Right kidney (tissue), 1 donor: ENCODE data around the gene KIAA1755.
"Not testable (repeated sequence)": the region's sequence is repeated elsewhere in the genome, so short reads cannot be mapped to it uniquely, and the experiment has no call there.

ENCODE experiments used
- DNase-seq: peaks from one replicate; pipeline ENCODE4 v3.0.0-alpha.2; 2016

KIAA1755 gene

DNA sequence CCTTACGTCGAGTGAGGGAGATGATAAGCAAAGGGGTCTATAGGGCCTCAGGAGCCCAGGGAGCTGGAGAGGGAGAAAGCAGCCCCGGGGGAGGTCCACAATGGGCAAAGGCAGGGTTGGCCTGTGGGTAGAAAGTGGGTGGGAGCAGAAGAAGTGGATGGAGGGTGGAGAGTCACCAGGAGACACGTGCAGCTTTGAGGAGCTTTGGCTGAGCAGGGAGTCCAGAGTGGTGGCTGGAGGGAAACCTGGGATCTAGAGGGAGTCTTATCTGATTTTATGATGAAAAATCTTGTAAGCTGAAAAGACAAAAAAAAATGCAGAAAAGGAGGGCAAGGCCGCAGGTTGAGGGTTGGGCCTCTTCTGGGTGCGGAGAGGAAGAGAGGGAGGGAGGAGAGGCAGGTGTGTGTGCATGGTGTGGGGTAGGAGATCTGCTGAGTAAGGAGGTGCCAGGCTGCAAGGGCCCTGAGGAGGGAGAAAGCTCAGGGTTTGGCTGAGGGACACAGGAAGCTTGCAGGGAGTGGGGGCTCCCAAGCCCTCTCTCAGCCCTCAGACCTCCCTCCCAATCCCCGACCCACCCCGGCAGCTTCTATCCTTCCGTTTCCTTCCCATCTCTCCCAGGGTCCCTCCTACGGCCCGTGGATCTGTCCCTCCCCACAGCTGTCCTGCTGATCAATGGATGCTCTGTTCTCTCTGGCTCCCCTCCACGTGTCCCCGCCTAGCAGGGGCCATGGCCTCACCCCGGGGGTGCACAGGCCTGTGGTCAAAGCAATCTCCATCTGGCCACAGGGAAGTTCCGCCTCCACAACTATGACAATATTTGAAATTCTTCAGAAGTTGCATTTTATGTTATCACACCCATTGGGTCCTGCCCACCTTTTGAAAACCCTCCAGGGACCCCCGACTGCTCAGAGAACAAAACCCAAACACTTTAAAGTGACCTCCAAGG lies 26.3 kb upstream of the KIAA1755 start:
- DNase-seq = no peak

DNA sequence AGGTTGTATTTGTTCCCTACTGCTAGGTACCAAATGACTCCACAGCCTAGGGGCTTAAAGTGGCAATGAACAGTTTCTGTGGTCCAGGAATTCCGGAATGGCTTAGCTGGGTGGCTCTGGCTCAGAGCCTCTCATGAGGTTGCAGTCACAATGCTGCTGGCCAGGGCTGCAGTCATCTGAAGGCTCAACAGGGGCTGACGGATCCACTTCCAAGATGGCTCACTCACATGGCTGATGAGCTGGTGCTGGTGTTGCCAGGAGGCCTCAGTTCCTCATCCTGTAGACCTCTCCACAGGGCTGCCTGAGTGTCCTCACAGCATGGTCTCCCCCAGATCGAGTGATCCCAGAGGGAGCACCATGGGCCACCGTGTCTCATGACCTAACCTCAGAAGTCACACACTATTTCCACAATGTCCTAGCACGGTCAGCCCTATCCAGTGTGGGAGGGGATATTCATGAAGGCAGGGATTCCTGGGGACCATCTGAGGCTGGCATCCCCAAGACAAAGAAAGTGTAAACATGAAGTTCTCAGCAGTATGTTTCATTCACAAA lies 24.4 kb upstream of the KIAA1755 start:
- DNase-seq = no peak

DNA sequence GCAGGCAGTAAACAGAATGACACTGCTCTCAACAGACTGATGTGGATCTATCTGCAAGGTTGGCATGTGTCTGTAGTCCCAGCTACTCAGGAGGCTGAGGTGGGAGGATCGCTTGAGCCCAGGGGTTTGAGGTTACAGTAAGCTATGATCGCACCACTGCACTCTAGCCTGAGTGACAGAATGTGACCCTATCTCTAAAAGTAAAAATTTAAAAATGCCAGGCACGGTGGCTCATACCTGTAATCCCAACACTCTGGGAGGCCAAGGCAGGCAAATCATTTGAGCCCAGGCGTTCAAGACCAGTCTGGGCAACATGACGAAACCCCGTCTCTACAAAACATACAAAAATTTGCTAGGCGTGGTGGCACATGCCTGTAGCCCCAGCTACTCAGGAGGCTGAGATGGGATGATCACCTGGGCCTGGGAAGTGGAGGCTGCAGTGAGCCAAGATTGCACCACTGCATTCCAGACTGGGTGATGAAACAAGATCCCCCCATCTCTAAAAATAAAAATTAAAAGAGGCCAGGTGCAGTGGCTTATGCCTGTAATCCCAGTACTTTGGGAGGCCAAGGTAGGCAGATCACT lies 23.6 kb upstream of the KIAA1755 start:
- not testable (repeated sequence) for DNase-seq

DNA sequence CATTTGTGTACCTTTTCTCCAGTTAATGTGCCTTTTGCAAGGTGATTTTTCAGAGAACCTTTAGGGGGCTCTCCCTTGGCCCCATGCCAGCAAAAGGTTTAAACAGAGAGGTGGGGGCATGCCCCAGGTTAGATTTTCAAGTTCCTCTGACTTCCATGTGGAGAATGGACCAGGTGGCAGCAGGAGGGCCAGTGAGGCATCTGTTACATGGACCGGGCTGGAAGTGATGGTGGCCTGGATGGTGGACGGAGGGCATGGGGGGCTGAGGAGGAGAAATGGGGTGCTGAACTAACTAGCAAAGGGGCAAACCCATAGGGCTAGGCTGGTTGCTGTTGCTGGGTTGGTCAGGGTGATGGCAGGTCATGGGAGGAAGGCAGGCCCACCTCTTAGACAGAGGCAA lies 22.7 kb upstream of the KIAA1755 start:
- no peak for DNase-seq

DNA sequence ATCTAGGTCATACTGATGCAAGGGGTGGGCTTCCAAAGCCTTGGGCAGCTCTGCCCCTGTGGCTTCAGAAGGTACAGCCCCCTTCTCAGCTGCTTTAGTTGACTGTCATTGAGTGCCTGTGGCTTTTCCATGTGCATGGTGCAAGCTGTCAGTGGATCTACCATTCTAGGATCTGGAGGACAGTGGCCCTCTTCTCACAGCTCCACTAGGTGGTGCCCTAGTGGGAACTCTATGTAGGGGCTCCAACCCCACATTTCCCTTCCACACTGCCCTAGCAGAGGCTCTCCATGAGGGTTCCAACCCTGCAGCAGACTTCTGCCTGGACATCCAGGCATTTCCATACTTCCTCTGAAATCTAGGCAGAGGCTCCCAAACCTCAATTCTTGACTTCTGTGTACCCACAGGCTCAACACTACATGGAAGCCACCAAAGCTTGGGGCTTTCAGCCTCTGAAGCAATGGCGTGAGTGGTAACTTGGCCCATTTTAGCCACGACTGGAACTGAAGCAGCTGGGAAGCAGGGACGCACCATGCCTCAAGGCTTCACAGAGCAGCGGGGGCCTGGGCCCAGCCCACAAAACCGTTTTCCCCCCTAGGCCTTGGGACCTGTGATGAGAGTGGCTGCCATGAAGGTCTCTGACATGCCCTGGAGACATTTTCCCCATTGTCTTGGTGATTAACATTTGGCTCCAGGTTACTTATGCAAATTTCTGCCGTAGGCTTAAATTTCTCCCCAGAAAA lies 20.8 kb upstream of the KIAA1755 start:
- not testable (repeated sequence) for DNase-seq

DNA sequence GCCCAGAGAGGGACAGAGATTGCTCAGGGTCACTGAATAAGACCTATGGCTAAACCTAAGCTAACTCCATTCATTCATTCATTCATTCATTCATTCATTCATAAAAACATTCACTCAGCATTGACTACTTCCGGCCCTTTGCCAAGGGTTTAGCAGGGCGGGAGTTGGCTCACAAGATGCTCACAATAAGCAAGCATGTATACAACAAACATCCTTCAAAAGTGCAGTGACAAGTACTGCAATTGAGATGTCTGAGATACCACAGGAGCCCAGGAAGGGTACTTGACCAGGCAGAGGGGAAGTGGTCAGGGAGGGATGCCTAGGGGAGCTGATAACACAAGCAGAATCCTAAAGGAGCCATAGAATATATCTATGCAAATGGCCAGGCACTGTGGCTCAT lies 18.2 kb upstream of the KIAA1755 start:
- no peak for DNase-seq

DNA sequence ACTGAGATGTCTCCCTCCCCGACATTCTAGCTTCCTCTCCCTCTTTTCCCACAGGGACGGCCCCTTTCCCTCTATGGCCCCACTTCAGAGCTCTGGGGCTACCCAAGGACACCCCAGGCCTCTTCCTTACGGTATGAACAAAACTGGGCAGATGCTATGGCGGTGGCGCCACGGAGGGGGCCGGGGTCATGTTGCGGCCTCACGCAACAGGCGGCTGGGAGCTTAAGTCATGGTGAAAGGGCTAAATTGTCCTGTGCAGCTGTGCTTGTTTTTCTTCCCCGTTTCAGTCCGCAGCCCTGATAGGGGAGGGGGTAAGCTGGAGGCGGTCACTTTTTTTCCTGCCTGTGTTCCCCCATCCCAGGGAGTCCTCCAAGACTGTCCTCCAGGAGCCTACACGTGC lies 17.6 kb upstream of the KIAA1755 start:
- DNase-seq = peak; percentile 40

DNA sequence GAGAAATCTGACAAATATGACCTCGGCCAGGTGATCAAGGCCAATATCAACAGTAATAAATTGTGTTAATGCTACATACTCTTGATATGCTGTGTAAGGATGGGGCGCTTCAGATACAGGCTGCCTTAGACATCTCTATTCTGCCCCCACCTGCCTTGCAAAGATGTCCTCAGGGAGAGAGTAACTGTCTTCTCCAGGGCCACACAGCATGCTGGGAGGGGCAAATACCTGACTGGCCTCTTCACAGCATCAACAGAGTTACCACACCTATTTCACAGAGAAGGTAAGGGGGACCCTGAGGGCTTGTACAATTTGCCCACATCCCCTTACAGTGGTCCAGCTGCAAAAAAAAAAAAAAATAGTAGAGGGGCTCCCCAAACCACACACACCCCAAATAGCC lies 17.2 kb upstream of the KIAA1755 start:
- no peak for DNase-seq

DNA sequence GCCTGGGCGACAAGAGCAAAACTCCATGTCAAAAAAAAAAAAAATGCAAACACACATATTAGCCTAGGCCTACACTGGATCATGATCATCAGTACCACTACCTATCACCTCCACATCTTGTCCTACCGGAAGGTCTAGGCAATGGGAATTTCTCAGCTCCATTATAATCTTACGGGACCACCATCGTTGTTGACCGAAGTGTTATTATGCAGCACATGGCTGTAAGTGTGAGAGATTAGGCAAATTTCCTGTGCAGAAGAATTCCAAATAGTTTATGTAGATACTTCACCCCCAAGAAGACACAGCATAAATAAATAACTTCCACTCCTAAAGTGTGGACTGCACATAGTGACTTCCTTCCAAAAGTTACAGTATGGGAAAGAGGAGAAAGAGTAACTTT lies 16.8 kb upstream of the KIAA1755 start:
- no peak for DNase-seq

DNA sequence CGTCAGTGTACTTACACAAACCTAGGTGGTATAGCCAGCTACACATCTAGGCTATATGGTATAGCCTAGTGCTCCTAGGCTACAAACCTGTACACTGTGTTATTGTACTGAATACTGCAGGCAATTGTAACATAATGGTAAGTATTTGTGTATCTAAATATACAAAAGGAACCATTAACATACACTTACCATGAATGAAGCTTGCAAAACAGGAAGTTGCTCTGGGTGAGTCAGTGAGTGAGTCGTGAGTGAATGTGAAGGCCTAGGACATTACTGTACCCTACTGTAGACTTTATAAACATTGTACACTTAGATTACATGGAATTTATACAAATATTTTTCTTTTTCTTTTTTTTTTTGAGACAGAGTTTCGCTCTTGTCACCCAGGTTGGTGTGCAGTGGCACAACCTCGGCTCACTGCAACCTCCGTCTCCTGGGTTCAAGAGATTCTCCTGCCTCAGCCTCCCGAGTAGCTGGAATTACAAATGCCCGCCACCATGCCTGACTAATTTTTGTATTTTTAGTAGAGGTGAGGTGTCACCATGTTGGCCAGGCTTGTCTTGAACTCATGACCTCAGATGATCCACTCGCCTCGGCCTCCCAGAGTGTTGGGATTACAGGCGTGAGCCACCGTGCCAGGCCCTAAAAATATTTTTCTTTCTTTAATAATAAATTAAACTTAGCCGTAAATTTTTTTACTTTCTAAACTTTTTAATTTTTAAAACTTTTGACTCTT lies 15.4 kb upstream of the KIAA1755 start:
- no peak for DNase-seq

DNA sequence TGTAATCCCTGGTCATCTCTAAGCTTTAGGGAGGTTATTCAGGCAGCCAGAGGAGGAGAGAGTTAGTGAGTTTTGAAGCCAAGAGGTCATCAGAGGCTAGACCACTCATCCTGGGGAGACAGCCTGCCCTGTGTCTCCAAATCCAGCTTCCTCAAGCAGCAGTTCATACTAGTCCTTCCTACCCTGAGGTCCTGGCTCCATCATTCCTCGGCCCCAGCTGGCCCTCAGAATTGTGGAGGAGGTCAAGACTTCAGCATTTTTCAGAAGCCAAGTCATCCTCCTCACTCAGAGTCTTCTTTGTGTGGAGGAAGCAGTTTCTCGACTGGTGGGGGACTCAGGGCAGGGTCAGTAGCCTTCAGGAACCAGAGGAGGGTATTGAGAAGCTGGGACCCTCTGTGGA lies 12.4 kb upstream of the KIAA1755 start:
- DNase-seq = no peak

DNA sequence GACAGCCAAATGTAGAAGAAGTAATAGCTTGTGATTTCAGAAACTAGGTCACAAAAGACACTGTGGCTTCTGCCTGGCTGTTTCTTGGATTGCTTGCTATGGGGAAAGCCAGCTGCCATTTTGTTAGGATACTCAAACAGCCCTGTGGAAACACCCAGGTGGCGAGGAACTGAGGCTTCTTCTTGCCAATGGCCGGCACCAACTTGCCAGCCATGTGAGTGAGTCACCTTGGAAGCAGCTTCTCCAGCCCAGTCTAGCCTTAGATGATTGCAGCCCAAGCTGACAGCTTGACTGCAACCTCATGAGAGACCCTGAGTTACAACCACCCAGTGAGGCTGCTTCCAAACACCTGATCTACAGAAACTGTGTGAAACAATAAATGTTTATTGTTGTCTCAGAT lies 11.9 kb upstream of the KIAA1755 start:
- no peak for DNase-seq

DNA sequence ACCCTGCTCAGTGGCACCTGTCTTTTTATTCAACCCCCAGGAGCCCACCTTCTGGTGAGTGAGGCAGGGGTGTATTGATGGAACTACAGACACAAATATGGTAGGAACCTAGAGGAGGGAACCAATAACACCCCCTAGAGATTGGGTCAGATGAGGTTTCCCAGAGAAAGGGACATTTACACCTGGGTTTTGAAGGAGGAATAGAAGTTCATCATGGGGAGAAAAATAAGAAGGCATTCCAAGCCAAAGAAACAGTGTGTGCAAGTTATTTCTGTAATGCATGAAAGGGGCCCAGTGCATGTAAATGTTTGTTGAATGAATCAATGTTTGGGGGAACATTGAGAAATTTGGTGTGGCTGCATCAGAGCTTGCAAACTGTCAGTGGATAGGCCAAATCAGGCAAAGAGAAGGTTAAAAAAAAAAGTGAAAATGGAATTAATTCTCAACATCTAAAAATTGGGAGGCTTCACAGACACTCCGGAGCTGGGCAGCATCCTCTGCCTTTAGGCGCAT lies 11.1 kb upstream of the KIAA1755 start:
- DNase-seq = no peak

DNA sequence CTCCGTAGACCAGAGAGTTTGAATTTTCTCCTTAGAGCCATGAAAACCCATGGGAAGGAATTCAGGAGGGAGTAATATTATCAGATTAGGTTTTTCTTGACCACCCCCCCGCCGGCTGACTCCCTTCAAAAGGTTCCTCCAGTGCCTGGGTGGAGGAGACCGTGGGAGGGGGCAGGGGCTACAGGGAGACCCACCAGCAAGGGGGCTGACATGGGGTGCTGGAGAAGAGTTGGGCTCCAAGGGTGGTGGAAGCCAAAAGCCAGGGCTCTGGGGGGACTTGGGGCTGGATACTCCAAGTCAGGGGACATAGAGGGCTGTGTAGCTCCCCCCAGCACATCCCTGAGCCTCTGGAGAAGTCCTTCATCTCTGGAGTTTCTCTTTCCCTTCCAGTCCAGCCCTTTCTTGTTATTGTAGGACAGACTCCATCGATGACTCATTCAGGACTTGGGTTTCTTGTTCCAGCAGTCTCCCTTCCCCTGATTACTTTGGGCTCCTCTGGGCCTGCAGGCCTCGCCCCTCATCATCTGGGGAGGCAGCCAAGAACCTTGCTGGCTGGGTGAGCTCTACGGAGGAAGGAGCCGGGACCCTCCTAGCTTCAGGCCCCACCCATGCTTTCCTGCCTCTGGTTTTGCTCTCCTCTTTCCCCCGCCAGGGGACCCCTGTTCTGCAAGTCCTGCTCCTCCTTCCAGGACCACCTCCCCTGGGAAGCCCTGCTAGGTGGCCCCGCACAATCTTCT lies 10.5 kb upstream of the KIAA1755 start:
- DNase-seq = no peak

DNA sequence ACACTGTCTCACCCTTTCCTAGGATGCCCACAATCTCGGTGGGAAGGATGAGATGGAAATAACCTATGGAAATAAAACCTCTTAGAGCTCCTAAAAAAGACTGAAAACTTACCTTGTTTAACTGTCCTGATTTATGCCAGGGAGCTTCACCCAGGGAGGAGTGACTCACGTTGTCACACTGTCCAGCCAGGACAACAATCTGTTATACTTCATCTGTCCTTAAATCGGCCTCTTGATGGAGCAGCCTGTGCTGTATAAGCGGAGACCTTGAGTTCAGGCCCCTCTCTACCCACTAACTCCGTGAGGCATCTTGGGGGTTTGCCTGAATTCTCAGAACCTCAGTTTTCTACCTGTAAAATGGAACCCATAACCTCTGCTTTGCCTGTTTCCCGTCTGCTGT lies 9.2 kb upstream of the KIAA1755 start:
- no peak for DNase-seq

DNA sequence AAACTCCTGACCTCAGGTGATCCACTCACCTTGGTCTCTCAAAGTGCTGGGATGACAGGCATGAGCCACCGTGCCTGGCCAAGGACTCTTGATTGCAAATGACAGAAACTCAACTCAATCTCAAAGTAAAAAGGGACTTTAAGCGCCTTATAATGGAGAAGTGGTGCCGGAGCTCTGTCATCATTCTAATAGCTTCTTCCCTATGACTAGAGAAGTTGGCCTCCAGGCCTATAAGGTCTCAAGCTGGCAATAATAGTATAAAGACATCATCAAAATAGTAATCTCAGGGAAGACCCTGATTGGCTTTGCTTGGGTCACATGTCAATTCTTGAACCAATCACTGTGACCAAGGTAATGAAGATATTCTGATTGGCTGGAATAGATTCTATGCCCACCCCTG lies 8.5 kb upstream of the KIAA1755 start:
- no peak for DNase-seq

DNA sequence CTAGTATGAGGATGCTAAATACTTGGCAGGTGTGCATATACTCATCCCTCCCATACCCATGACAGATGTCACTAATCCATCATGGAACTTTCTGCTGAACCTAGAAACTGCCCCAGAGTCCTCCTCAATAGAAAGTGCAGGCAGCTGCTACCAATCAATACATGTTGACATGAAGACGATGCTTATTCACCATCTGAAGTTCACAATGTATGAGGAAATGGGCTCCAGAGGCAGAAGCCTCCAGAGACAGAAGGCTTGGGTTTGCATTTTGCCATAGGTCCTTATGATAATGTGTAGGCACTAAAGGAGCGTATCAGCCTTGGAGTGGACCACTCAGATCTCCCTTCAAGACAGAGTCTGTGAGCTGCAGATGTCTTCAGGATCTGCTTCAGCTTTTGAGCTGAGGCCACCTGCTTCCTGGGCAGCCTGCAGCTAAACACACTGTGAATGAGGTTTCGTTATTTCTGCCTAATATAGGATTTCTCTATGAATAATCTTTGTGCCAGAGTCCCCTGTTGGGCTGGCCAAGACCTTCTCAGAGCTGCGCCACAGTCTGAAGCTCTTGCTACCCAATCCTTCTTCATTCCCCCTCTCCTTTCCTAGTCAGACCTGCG lies 7.5 kb upstream of the KIAA1755 start:
- DNase-seq = no peak

DNA sequence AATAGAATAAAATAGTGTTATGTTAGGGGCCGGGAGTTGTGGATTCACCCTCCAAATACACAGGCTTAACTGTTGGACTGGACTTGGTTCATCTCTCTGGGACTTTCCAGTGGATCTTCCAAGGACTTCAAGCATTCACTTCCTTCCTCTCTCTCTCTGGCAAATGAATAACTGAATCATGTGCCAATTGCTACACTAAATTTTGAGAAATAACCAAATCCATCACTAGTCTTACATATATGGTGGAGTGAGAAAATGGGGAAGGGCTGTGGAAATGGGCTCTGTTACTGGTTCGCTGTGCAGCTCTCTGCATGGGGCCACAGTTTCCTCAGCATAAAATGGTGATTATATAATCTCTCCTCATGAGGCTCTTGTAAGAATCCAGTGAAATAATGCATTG lies 6.8 kb upstream of the KIAA1755 start:
- no peak for DNase-seq

DNA sequence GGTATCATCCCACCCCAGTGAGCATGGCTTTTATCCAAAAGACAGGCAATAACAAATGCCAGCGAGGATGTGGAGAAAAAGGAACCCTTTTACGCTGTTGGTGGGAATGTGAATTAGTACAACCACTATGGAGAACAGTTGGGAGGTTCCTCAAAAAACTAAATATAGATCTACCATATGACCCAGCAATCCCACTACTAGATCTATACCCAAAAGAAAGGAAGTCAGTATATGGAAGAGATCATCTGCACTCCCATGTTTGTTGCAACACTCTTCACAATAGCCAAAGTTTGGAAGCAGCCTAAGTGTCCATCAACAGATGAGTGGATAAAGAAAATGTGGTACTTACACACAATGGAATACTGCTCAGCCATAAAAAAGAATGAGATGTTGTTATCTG lies 5.9 kb upstream of the KIAA1755 start:
- no peak for DNase-seq

DNA sequence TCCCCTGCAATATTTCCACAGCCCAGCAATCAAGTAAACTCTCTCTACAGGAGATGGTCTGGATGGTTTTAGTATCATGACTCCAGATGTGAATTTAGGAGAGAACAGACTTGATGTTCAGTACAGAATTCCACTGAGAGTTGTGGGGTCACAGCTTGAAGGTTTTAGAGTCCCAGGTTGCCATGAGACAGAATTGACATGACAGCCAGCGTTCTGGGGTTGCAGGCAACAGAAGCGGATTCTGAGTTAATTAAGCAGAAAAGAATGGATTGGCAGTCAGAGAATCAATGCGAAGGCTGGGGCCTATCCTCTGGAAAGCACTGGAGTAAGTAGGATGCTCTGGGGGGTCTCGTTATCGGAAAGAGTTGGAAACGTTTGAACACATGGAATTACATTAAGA lies 2.4 kb upstream of the KIAA1755 start:
- DNase-seq = no peak

DNA sequence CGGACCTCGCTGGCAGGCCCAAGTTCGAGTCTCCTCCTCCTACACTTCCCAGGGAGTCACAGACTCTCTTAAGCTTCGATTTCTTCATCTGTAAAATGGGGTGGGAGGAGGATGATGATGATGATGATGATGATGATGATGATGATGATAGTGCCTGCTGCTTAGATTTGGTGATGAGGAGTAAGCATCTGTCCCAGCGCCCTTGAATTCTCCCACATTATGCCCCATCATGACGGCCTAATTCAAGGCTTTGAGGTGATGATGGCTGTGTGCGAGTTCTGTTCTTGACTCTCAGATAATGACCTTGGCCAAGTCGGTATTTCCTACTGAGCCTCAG lies 487 bp upstream of the KIAA1755 start:
- no peak for DNase-seq
